Activated T-cell treated with anti-CD3 and anti-CD28 coated beads for 1 hour (primary cell): Measurements from ENCODE around the gene PDE1A.

Source experiments
- DNase-seq: peaks from one replicate; pipeline ENCODE4 v3.0.0-alpha.2; 2020; ENCODE audit warnings: low read depth

The PDE1A gene

GRCh38 chr2:182426918-182427240 is at the start of gene PDE1A:
TSS of gene PDE1A (minus strand) at chr2:182427036.
- no peak for DNase-seq

DNA sequence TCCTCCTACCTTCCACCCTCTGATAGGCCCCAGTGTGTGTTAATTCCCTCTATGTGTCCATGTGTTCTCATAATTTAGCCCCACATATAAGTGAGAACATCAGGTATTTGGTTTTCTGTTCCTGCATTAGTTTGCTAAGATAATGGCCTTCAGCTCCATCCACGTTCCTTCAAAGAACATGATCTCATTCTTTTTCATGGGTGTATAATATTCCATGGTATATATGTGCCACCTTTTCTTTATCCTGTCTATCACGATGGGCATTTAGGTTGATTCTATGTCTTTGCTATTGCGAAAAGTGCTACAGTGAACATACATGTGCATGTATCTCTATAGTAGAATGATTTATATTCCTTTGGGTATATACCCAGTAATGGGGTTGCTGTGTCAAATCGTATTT is 46.8 kb upstream of the PDE1A start:
- no peak for DNase-seq

DNA sequence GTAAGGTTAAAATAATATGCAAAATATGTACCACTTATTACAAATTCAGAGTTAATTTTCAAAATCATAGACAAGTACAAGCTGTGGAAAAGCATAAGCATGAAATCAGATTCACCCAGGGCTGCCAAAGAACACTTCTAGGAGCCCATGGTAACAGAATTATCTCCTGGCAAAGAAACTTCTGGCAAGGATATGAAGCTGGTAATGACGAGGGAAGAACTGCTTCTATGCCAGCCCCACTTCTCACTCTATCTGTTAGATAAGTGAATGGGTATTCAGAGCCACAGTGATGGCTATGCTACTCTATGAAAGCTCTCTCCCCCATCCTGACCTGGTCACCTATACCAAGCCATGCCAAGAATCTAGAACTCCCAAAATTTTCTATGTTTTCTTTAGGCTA is 36.9 kb upstream of the PDE1A start:
- no peak for DNase-seq

DNA sequence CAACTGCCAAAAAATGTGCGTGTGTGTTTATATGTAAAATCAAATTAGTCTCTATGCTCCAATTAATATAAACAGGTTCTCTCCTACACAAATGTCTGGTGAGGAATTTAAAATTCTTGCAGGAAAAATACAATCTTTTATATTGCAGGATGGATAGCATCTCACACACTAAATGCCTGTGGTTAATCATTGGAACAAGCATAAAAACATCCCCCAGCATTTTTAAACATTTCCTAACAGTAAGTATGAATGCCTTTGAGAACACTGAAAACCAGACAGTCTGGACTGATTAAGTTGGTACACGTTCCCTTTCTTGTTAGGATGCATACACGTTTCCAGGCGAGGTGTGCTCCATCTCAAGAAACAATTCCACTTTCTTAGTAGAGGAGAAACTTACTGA is 29.9 kb upstream of the PDE1A start:
- DNase-seq = no peak

DNA sequence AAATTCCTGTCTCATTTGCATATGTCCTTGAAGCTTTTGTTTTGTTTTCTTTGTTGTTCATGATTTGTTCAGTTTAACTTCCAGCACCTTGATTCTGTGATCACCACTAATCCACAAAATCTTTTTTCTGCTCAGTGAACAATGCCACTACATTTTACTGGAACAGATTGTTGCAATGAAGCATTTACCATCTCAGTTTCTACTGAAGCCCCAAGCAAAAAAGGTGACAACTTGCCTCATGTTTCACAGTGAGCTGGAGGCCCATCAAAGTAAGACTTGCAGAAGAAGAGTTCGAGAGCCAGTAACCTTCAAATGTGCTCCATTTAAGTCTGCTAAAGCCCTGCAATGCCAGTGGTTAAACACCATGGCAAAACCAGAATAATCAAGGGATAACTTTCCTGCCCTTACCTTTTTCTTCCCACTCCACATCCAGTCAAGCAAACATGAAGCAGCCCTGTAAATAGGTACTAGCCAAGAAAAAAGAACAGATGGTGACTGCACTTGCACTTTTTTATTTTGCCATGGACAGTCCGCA is 25.7 kb upstream of the PDE1A start:
- DNase-seq = no peak

DNA sequence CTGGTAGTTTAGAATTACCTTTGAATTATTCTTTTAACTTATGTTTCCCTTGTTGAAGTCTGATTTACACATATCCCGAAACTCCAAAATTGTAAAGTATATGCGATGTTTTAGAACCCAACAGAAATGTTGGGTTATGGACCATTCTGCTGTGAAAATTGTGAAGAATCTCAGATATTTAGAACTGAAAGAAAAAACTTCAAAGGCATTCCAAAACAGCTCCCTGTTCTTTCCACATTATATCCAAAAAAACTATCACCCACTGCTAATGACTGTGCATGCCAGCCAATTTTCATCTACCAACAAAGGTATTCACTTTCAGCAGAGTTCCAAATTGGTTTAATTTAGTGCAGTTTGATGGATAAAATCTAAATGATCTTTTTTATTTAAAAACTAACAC is 21.5 kb upstream of the PDE1A start:
- DNase-seq = no peak

DNA sequence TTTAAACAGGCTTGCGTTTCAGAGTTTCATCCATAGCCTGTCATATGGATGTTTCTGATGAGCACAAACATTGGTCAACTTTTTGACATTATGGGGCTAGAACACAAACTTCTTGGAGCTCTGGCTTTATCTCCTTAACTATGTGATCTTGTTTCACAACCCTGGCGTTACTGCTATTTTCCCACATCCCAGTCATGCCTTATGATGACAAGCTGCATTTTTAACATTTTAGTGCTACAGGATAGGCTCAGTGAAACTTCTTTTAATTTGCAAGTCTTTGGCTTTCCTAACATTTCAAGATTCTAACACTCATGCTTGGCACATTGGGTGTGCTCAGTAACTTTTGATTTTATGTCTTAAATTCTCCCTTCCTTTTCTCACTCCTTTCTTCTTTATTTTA is 21.0 kb upstream of the PDE1A start:
- DNase-seq = no peak

DNA sequence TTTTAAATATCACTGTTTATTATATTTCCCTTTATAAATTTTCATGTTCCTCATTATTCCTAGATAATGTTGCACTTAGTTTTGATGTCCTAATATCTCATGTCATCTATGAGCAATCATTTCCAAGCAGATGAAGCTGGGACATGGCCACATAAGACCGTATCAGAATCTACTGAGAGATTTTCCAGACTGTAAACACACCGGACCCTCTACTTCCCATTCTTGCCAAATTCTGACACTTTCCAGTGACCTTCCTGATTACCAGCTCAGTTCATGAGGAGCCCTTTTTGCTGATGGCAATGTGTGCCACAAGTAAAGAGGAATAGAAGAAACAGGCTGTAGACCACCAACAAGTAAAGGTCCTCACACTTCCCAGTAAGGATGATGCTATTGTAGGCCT is 20.3 kb upstream of the PDE1A start:
- no peak for DNase-seq

GRCh38 chr2:182446087-182446486 is 19.3 kb upstream of the PDE1A start:
- DNase-seq = no peak

GRCh38 chr2:182445391-182445965 is 18.6 kb upstream of the PDE1A start:
- DNase-seq = no peak

- no peak for DNase-seq
These were observed 18.0 kb upstream of the PDE1A start for GRCh38 chr2:182444806-182445205.

GRCh38 chr2:182444170-182444569 is 17.3 kb upstream of the PDE1A start:
- DNase-seq = no peak

DNA sequence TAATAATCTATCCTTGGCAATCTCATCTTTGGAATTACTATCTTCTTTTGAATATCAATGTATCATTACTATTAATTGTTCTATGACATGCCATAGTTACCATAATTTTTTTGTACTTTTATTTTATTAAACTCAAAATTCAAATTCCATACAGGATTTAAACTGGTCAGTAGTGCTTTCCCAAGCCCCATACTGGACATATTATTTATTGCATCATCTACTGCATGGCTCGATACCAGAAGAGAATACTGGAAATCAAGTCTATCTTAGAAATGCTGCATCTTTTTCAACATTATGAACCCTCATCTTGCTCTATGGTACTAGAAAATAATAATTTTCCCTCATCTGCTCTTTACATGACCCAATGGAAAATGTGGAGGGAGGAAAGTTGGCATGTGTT is 9.4 kb upstream of the PDE1A start:
- no peak for DNase-seq

DNA sequence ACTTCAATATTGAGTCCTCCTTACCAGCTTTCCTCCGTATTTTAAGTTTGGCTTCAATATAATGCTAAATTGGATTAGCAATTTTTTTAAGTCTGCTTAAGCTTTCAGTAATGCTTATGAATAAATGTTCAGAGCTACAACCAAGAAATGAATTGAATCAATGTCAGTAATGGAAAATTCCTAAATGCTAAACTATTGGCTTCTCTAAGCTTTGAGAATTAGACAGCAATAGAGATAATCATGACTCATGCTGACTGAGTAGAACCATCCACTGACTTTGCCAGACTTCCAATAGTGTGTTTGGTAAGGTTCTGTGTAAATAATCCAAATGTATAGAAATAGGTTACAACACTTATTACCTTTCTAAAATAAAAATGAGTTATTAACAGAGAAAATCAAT is 8.9 kb upstream of the PDE1A start:
- no peak for DNase-seq

DNA sequence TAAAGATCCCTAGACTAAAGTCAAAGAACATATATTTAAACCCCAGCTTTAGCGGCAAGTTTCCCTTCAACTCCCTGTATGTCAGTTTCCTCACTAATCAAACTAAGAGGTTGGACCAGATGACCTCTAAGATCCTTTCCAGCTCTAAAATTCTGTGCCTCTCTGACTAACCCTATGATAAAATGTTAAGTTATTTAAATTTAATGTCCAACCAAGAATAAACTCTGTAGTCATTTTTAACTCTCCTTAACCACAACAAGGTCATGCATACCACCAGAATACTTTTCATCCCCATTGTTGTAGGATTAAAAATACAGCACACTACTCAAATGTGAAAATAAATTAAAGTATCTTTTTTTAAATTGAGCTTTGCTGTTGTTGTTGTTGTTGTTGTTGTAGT is 5.2 kb upstream of the PDE1A start:
- no peak for DNase-seq

DNA sequence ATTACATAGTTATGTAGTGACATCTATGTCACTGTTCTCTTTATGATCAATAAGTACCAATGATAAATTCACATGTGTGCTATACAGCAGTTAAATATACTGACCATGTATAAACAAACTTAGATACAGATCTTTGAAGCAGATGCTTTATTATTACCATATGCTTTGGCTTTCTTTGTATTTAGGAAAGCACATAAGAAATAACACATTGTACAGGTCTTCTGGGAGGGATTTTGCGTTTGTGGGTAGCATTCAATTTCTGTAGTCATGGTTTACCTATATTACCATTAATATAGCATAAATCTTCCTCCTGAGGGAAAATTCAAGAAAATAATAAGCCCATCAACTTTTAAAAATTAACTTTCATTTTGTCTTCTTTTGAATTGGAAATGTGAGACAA is 1.6 kb upstream of the PDE1A start:
- DNase-seq = no peak

DNA sequence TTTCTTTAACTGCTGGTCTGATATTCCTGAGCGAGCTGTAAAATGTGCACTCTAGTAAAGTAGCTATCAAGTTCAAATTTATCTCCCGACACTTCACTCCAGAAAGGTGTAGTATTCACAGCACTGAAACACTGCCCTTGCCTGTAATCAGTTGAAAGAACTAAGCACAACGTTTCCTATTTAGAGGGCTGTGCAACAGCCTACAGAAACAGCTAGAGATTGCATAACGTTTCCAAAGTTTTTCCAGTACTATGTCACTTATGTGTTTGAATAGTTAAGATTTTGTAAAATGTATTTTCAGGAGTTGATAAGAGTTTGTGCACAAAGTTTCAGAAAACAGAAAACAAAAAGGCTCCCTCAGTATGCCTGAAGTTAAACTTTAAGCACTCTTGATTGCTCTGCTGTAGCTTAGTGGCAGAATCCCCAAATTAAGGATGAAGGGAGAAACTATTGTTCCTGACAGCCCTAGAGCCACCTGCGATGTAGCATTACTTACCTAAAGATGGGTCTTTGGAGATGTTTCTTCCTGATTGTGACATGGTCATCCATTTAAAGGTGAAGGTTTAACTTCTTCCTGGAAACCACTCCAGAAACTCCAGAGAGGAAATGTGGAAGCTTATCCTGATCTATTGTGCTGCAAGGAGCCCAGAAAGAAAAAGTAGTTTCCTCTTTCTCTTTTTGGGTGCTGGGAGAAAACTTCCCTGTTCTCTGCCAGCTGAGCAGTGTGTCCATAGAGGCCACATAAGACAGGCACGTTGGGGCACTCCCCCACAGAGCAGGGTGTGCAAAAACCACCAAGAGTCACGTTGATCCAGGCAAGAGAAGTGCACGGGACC is 536 bp downstream of the PDE1A start:
- DNase-seq = no peak

GRCh38 chr2:182422864-182423263 is 4.0 kb downstream of the PDE1A start:
- no peak for DNase-seq

DNA sequence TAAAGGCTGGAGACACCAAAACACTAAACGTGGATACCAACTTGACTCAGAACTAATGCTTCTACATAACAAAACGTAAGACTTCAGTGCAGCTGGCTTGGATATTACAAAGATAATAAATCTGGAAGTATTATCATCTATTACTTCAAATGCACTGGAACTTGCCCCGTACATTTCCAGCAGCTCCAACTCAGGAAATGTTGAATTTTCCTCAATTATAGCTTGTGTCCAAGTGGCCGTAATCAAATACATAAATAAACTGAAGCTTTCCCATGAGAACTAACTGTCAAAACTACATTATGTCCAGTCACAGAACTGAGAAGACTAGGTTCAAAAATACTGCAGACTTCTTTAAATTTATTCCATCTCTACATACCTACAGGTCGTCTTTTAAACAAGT is 6.2 kb downstream of the PDE1A start:
- no peak for DNase-seq

- DNase-seq = no peak
These were observed 10.0 kb downstream of the PDE1A start for GRCh38 chr2:182416861-182417260.

- DNase-seq = no peak
These were observed 10.6 kb downstream of the PDE1A start for GRCh38 chr2:182416191-182416590.

DNA sequence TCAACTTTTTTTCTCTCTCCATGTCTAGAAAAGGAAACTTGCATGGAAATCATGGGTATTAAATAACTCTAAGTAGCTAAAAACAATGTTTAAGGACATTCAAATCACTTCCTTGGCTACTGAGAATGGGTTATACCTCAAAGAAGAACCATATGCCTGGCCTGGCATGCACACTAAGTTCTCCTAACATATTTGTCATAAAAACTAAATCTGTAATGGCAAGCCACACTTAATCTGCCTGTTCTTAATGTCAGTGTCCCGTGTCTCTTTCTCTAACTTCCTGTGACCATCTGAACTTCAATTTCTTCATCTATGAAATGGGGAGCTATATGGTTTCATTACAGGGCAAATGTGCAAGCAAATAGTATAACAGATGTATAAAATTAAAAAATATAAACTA is 11.1 kb downstream of the PDE1A start:
- DNase-seq = no peak

GRCh38 chr2:182412858-182413257 is 14.0 kb downstream of the PDE1A start:
- no peak for DNase-seq

DNA sequence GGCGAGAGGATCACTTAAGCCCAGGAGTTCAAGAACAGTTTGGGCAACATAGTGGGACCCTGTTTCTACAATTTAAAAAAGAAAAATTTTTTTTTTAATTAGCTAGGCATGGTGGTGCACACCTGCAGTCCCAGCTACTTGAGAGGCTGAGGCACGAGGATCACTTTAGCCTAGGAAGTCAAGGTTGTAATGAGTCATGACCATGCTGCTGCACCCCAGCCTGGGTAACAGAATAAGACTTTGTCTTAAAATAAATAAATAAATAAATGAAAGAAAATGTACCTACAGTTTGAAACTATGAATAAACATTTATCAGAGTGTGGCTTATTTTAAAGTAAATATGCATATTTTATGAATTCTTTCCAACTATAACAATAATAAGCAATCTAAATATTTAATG is 16.7 kb downstream of the PDE1A start:
- DNase-seq = no peak
